ENCODE measurements around the gene TMEM63A. TPM values are rescaled to one million over a fixed set of nuclear protein-coding genes. Genes with fewer than 3 reads are reported as not detected.

The TMEM63A gene
- total RNA-seq, 1 experiment from 2014 or later, result 91.7 TPM

DNA sequence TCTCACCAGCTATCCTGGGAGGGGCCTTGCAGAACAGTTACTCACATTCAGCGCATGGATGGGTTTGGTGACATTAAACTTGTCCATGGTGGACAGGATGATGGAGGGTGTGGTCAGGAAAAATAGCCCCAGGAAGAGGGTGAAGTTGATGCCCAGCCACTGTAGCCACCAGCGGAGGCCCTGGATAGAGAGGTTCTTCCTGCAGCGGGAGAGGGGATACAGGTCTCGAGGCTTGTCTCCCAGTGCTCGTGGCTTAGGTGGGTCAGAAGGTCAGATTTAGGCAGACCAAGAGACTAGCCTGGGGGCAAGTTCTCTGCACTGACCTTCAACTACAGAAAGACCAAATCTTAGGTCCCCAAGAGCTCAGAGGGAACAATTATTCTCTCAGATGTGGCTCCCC lies 23.0 kb downstream of the TMEM63A start:
- no peaks in the 10 kb centered on the region for H3K4me1 Mint-ChIP-seq
- H3K27me3 Mint-ChIP-seq (ENCODE audit: low read depth), result no peaks in the 10 kb centered on the region
- TF ChIP-seq, protein P1, sequence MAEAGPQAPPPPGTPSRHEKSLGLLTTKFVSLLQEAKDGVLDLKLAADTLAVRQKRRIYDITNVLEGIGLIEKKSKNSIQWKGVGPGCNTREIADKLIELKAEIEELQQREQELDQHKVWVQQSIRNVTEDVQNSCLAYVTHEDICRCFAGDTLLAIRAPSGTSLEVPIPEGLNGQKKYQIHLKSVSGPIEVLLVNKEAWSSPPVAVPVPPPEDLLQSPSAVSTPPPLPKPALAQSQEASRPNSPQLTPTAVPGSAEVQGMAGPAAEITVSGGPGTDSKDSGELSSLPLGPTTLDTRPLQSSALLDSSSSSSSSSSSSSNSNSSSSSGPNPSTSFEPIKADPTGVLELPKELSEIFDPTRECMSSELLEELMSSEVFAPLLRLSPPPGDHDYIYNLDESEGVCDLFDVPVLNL (CRISPR knock-in tag; IDR thresholded peaks at IDR 0.05; ENCODE audit: borderline replicate concordance, low read depth), result no peak
- TF ChIP-seq MAX (CRISPR knock-in tag; IDR thresholded peaks at IDR 0.05) (no peak), HMGA2 (CRISPR knock-in tag; IDR thresholded peaks at IDR 0.05) (no peak), SMAD4 (CRISPR knock-in tag; IDR thresholded peaks at IDR 0.05) (no peak), FOXK1 (CRISPR knock-in tag; IDR thresholded peaks at IDR 0.05) (no peak), JUN (CRISPR knock-in tag; IDR thresholded peaks at IDR 0.05) (no peak), ZNF396 (CRISPR knock-in tag; IDR thresholded peaks at IDR 0.05; ENCODE audit: borderline replicate concordance) (no peak), MXD4 (CRISPR knock-in tag; IDR thresholded peaks at IDR 0.05; ENCODE audit: borderline replicate concordance) (no peak), ZNF532 (CRISPR knock-in tag; IDR thresholded peaks at IDR 0.05; ENCODE audit: borderline replicate concordance) (no peak), CTCF (IDR thresholded peaks at IDR 0.05) (no peak), USF1 (CRISPR knock-in tag; IDR thresholded peaks at IDR 0.05) (no peak), ZNF416 (CRISPR knock-in tag; IDR thresholded peaks at IDR 0.05) (no peak), NFATC4 (CRISPR knock-in tag; IDR thresholded peaks at IDR 0.05) (no peak), TP53 (CRISPR knock-in tag; IDR thresholded peaks at IDR 0.05) (no peak), SOX15 (CRISPR knock-in tag; IDR thresholded peaks at IDR 0.05) (no peak), NFYB (CRISPR knock-in tag; conservative IDR thresholded peaks at IDR 0.05; ENCODE audit: low read depth) (no peak)
- TF ChIP-seq, protein P2, sequence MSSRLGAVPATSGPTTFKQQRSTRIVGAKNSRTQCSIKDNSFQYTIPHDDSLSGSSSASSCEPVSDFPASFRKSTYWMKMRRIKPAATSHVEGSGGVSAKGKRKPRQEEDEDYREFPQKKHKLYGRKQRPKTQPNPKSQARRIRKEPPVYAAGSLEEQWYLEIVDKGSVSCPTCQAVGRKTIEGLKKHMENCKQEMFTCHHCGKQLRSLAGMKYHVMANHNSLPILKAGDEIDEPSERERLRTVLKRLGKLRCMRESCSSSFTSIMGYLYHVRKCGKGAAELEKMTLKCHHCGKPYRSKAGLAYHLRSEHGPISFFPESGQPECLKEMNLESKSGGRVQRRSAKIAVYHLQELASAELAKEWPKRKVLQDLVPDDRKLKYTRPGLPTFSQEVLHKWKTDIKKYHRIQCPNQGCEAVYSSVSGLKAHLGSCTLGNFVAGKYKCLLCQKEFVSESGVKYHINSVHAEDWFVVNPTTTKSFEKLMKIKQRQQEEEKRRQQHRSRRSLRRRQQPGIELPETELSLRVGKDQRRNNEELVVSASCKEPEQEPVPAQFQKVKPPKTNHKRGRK (CRISPR knock-in tag; IDR thresholded peaks at IDR 0.05; ENCODE audit: borderline replicate concordance), result no peak
- TF ChIP-seq, protein P3, sequence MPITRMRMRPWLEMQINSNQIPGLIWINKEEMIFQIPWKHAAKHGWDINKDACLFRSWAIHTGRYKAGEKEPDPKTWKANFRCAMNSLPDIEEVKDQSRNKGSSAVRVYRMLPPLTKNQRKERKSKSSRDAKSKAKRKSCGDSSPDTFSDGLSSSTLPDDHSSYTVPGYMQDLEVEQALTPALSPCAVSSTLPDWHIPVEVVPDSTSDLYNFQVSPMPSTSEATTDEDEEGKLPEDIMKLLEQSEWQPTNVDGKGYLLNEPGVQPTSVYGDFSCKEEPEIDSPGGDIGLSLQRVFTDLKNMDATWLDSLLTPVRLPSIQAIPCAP (CRISPR knock-in tag; IDR thresholded peaks at IDR 0.05), result no peak
- TF ChIP-seq, protein P4, sequence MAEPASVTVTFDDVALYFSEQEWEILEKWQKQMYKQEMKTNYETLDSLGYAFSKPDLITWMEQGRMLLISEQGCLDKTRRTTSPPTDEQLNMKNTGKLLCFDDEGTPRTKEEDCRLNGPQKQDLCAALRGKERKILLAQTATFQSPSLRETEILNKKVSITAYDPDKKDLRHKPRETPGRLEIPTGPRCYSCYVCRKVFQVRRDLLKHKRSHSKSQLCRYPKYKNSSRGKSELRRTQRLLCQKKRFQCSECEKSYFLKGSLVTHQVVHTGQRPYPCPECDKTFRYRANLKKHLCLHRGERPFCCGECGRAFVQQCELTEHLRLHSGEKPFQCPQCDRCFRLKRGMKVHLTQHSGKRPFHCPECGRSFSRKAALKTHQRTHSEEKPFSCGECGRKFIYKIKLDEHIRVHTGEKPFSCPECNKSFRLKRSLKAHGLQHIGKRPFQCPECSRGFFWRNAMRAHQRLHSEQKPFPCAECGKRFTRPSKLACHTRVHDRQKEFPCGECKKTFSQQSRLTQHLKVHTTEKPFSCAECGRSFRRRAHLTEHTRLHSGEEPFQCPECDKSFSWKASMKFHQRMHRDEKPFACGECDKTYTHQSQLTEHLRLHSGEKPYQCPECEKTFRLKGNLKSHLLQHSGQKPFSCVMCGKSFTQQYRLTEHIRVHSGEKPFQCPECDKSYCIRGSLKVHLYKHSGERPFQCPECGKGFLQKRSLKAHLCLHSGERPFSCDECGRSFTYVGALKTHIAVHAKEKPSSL (CRISPR knock-in tag; conservative IDR thresholded peaks at IDR 0.05), result no peak
- ChIA-PET CTCF (interaction anchor here (1.0 kb wide), 1 partner anchor 385 kb away, joined by 3 read pairs; no protein-coding TSS in a partner anchor), POLR2A (interaction anchor here (0.6 kb wide), 1 partner anchor 72 kb away, joined by 5 read pairs; no protein-coding TSS in a partner anchor)
- no peaks in the 10 kb centered on the region for H3K9me3 Mint-ChIP-seq
- H3K36me3 Mint-ChIP-seq, result peaks cover 82% of the 10 kb centered on the region
- no peak overlapping the region for H3K27ac Mint-ChIP-seq
- no peak for ATAC-seq
- H3K4me3 Mint-ChIP-seq, result no peak overlapping the region
- DNase-seq (ENCODE audit: low spot score), result no peak
